Left cardiac atrium (tissue), 4 donors: ENCODE results near the gene TTC6. TPM values are rescaled to one million over a fixed set of nuclear protein-coding genes. Genes with fewer than 3 reads are reported as not detected.

ENCODE experiments used
- ATAC-seq, 2 donors: fragments of 200-7000 bp; cut with Tn5 transposase; one replicate each; pipeline ENCODE4 v1.9.1; 2020; ENCODE audit warnings: mild to moderate bottlenecking in 2 of 2, moderate library complexity in 2 of 2
- DNase-seq: peaks from one replicate; pipeline ENCODE4 v3.0.0-alpha.2; 2020
- intact Hi-C, 2 donors: fragments of 100-400 bp; cut with DNase I; formaldehyde crosslinking; loops; one replicate each; pipeline versions ENCODE4 v1.14.1 to v1.15.1; 2022 to 2023
- total RNA-seq, 2 donors: library from RNA; stranded (reverse); fragmentation: NEBNext Ultra II Directional; extraction: Animal tissue kit (Norgen Biotek cat#: 25700); gene quantifications; one replicate each; pipeline ENCODE4 v1.2.1, GENCODE V29; 2021
- donor health status: DM: no; HTN: yes; CAD: no.
- donor health status: DM: no; HTN: yes; CAD: no; lungs with severe emphysema.
- donor health status: DM: yes; HTN: yes; CAD: no.
- donor health status: Dilated cardiomyopathy.

The TTC6 gene
- total RNA-seq, 2 donors from 2014 or later, result not detected

- DNase-seq, result no peak
- no peak for ATAC-seq
- intact Hi-C loops, result no loop called here
Measured at GRCh38 chr14:37583358-37584210, 11.8 kb upstream of the TTC6 start.

- ATAC-seq (no peak), DNase-seq (peak; percentile 16)
- intact Hi-C loops, result no loop called here
Measured at GRCh38 chr14:37584211-37585100, 11.0 kb upstream of the TTC6 start.

DNA sequence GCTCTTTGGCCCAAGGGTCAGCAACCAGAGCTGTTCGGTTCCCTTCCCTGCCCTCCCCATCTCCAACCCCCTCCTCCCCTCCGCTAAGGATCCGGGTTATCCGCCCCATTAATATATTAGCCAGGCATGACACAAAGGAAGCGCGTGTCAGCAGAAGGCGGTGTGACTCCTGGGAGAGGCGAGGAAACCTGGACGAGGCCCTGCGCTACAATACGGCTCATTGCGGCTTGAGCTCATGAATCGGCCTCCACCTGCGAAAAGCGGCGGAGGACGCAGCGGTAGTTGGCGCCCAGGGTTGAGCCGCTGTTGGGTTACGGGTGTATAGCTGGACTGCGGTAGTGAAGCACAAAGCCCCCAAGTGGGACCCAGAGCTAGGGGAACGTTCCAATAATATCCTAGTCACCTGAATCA, 10.3 kb upstream of the TTC6 start:
- DNase-seq (no peak), ATAC-seq (no peak)
- intact Hi-C loops, result no loop called here

DNA sequence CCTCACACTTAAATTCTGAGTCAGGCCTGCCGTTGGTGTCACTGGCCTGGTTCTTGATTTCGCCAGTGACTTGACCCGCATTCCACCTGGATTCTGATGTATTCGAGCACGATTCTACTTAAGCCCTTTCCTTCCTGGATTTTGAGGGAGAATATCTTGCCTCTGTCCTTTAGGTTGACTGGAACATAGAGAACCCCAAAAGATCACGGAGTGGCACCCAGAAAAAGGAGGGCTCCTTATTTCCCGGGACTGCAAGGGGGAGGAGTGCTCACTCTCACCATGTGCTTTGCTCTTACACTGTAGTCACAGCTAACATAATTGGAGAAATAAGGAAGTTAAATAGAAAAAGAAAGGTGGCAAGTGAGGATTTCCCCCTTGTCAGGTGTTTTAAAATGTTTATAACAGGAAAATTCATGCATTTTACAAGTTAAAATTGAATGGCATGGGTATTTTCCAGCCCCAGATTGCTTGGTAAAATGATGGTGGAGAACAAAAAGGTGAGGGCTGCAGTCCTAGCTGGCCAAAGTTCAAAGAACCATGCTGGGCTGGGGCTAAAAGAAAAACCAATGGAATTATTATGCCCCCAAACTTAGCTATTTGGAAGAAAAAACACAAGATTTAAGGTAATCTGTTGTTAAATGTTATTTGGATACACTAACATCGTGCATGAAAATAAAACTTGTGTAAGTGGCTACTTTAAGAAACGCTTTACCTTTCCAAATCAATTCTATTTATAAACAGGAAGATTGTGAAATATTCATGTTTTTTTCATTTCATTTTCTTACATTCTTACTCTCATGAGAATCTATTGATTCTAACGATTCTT, 9.2 kb upstream of the TTC6 start:
- no peak for DNase-seq
- ATAC-seq, result no peak
- intact Hi-C loops, result no loop called here

GRCh38 chr14:37586797-37587130, 8.7 kb upstream of the TTC6 start:
- no peak for DNase-seq
- ATAC-seq, result no peak
- intact Hi-C loops, result no loop called here

DNA sequence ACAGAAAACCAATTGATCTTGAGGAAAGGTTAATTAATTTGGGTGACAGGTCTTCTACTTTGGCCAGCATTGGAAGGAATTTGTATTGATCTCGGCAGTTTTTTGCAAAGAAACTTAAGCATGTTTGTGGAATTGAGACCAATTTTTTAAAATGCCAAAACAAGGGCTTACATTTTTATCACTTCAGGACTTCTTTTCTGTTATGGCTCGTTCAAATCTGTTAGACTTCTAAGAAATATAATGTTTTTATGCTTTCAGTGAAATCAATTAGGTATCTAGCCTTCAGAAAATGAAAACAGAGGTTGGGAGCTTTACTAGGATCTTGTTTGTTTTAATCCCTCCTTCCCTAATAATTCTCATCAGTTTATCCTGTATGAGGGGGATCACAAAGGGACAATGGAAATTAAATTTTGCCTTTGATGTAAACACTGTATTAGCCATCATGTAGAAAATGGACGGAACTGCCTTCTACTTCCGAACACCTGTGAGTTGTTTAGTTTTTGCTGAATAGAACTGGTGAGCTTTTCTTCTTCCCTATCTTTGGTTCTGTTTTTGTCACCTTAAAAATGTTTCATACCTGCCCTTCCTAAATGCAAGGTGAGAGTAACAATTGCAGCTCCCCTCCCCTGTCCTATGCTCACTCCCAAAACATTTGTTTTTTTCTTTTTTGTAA, 8.2 kb upstream of the TTC6 start:
- no peak for ATAC-seq
- no peak for DNase-seq
- intact Hi-C loops, result no loop called here

GRCh38 chr14:37587881-37588666, 7.4 kb upstream of the TTC6 start:
- ATAC-seq (no peak), DNase-seq (peak; percentile 12)
- intact Hi-C loops, result no loop called here

DNA sequence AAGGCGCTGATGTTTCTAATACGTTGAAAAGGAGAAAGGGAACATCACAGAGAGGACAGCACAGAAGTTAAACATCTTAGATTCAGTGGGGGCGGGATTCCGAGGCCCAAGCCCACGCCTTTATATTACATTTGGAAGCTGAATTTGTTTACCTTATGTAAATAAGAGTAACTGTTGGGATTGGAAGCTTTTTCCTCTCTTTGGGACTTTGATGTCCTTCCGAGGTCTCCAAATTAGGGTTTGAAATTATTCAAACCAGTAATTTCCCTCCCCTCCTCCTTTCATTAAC, 6.8 kb upstream of the TTC6 start:
- no peak for DNase-seq

GRCh38 chr14:37588956-37589714, 6.3 kb upstream of the TTC6 start:
- intact Hi-C loops, result no loop called here
- ATAC-seq (no peak), DNase-seq (no peak)

More for the DNA sequence above, 6.8 kb upstream of the TTC6 start:
- intact Hi-C loops, result no loop called here
- no peak for ATAC-seq

- intact Hi-C loops, result loop anchor here in 1 of 2 donors (10.0 kb wide), 1 partner anchor 345 kb away; no protein-coding TSS in a partner anchor
- DNase-seq, result no peak
- no peak for ATAC-seq
Measured at GRCh38 chr14:37589715-37590427, 5.6 kb upstream of the TTC6 start.

DNA sequence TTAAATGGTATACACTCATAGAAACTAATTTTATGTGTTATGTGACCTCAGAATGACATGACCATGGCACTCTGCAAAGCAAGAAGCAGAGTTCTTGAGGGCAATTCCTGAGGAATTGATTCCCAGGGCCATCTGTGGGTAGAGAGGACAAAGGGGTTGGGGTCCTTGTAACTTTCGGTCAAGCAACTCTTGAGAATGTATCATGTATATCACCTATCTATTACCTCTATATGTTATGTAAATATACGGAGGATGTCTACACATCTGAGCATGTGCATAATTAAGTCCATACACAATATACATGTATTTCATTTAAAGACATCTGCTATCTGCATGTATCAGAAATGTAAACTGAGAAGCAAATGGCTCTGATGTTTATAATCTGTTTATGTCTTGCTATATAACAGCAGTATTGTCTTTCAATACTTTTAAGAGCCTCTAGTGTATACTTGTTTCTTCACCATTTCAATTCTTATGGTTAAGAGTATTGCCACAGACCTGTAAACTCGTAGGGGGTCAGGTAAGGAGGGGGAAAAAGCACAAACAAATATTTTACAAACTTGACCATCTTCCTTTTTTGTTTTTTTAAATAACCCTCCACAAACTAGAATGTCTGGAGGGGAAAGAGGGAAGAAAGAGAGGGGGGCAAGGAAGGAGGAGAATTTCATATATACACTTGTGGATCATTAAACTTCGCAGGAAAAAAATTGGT, 4.8 kb upstream of the TTC6 start:
- intact Hi-C loops, result loop anchor here in 1 of 2 donors (10.0 kb wide), 1 partner anchor 346 kb away; no protein-coding TSS in a partner anchor
- ATAC-seq (no peak), DNase-seq (no peak)

DNA sequence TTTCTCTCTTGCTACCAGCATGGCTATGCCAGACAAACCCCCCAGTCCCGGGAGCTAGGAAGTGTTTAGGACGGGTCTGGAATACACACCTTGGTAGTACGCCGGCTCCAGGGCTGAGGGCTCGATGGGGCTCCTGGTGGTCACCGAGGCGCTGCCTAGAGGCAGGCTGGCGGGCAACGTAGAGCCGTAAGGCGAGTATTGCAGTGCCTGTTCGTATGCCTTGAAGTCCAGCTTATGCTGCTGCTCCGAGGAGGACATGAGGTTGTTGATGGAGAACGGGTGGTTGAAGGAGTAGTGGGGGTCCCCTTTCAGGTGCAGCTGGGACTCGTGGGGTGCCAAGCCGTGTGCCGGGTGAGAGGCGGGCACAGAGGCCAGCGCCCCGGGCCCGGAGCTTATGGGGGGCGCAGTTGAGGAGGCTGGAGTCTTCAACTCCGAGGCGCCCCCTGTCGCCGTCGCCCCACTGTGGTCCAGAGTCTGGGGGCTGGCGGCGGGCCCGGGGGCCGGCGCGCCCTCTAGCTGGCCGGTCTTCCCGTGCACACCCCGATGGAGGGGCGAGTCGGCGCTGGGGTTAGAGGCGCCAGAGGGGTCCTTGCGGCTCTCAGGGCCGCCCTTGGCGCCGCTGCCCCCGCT, 4.0 kb upstream of the TTC6 start:
- intact Hi-C loops, result loop anchor here in 1 of 2 donors (10.0 kb wide), 1 partner anchor 347 kb away; no protein-coding TSS in a partner anchor
- peak in 1 of 2 donors; percentile 13 for ATAC-seq
- DNase-seq, result no peak

- intact Hi-C loops, result loop anchor here in 1 of 2 donors (10.0 kb wide), 1 partner anchor 347 kb away; no protein-coding TSS in a partner anchor
- ATAC-seq (no peak), DNase-seq (peak; percentile 12)
Measured at GRCh38 chr14:37591941-37592481, 3.4 kb upstream of the TTC6 start.

GRCh38 chr14:37592482-37593408, 2.7 kb upstream of the TTC6 start:
- intact Hi-C loops, result loop anchor here in 1 of 2 donors (10.0 kb wide), 1 partner anchor 348 kb away; no protein-coding TSS in a partner anchor
- DNase-seq (peak; percentile 16), ATAC-seq (no peak)
